ENCODE results near the gene MED15.

Gene MED15

DNA sequence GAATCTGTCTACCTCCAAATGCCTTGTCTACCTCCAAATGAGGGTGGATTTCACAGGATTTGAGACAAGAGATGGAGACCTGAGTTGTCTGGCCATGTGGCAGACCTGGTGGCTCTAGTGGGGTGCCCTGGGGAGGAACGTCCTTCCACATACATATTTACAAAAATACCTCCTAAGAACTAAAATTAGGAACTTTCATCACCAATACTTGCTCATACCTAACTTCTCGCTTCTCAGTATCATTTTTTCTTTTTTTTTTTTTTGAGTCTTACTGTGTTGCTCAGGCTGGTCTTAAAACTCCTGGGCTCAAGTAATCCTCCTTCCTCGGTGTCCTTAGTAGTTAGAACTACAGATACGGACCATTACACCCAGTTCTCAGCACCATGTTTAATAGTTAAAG is 117.9 kb downstream of the MED15 start:
- Histone ChIP-seq H3K9me3 (ENCODE audit: control insufficient read depth, insufficient read depth, low read depth, low read length) (no peaks in the 10 kb centered on the region), H3K36me3 (ENCODE audit: control insufficient read depth, insufficient read depth, low read length) (no peaks in the 10 kb centered on the region), H3K9ac (ENCODE audit: low read length) (no peak overlapping the region), H3K27ac (ENCODE audit: low read depth, low read length) (no peak overlapping the region), H3K27me3 (ENCODE audit: control insufficient read depth, insufficient read depth, low read length) (no peaks in the 10 kb centered on the region; the same call in 1 of the 2 replicates), H3K4me1 (ENCODE audit: control insufficient read depth, insufficient read depth, low read length) (no peaks in the 10 kb centered on the region), H3K4me3 (ENCODE audit: low read depth, low read length) (no peak overlapping the region)

DNA sequence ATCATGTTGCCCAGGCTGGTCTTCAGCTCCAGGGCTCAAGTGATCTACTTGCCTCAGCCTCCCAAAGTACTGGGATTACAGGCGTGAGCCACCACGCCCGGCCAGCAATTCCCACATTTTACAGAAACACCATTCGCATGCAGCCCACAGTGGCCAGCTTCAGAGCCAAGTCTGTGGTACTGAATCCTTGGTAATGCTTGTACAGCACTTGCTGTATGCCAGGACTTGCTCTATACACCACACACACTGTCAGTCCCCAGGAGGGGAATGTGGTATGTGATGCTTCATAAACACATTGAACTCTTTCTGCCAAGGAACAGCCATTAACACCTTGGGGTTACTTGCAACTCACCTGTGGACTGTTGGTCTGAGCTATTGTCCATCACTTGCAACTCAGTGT is 119.4 kb downstream of the MED15 start:
- no peaks in the 10 kb centered on the region for H3K4me1 ChIP-seq (ENCODE audit: control insufficient read depth, insufficient read depth, low read length)
- H3K27me3 ChIP-seq (ENCODE audit: control insufficient read depth, insufficient read depth, low read length), result no peaks in the 10 kb centered on the region; the same call in 1 of the 2 replicates
- no peak overlapping the region for H3K9ac ChIP-seq (ENCODE audit: low read length)
- no peaks in the 10 kb centered on the region for H3K36me3 ChIP-seq (ENCODE audit: control insufficient read depth, insufficient read depth, low read length)
- no peak overlapping the region for H3K27ac ChIP-seq (ENCODE audit: low read depth, low read length)
- H3K9me3 ChIP-seq (ENCODE audit: control insufficient read depth, insufficient read depth, low read depth, low read length), result no peaks in the 10 kb centered on the region
- H3K4me3 ChIP-seq (ENCODE audit: low read depth, low read length), result no peak overlapping the region

GRCh38 chr22:20627432-20627831 is 120.0 kb downstream of the MED15 start:
- Histone ChIP-seq H3K9me3 (ENCODE audit: control insufficient read depth, insufficient read depth, low read depth, low read length) (no peaks in the 10 kb centered on the region), H3K9ac (ENCODE audit: low read length) (no peak overlapping the region), H3K4me3 (ENCODE audit: low read depth, low read length) (no peak overlapping the region), H3K27me3 (ENCODE audit: control insufficient read depth, insufficient read depth, low read length) (no peaks in the 10 kb centered on the region; the same call in 1 of the 2 replicates), H3K4me1 (ENCODE audit: control insufficient read depth, insufficient read depth, low read length) (no peaks in the 10 kb centered on the region; the same call in 1 of the 2 replicates), H3K27ac (ENCODE audit: low read depth, low read length) (no peak overlapping the region), H3K36me3 (ENCODE audit: control insufficient read depth, insufficient read depth, low read length) (no peaks in the 10 kb centered on the region)

- no peak overlapping the region for H3K4me3 ChIP-seq (ENCODE audit: low read depth, low read length)
- H3K4me1 ChIP-seq (ENCODE audit: control insufficient read depth, insufficient read depth, low read length), result no peaks in the 10 kb centered on the region; the same call in 1 of the 2 replicates
- H3K27me3 ChIP-seq (ENCODE audit: control insufficient read depth, insufficient read depth, low read length), result no peaks in the 10 kb centered on the region; the same call in 1 of the 2 replicates
Measured at GRCh38 chr22:20628081-20628939, 120.9 kb downstream of the MED15 start.

GRCh38 chr22:20629401-20629800 is 122.0 kb downstream of the MED15 start:
- Histone ChIP-seq H3K27me3 (ENCODE audit: control insufficient read depth, insufficient read depth, low read length) (no peaks in the 10 kb centered on the region; the same call in 1 of the 2 replicates), H3K4me3 (ENCODE audit: low read depth, low read length) (no peak overlapping the region), H3K36me3 (ENCODE audit: control insufficient read depth, insufficient read depth, low read length) (no peaks in the 10 kb centered on the region), H3K9me3 (ENCODE audit: control insufficient read depth, insufficient read depth, low read depth, low read length) (no peaks in the 10 kb centered on the region), H3K27ac (ENCODE audit: low read depth, low read length) (no peak overlapping the region), H3K4me1 (ENCODE audit: control insufficient read depth, insufficient read depth, low read length) (no peaks in the 10 kb centered on the region; the same call in 1 of the 2 replicates), H3K9ac (ENCODE audit: low read length) (no peak overlapping the region)

More at GRCh38 chr22:20628081-20628939, 120.9 kb downstream of the MED15 start:
- Histone ChIP-seq H3K9me3 (ENCODE audit: control insufficient read depth, insufficient read depth, low read depth, low read length) (no peaks in the 10 kb centered on the region), H3K36me3 (ENCODE audit: control insufficient read depth, insufficient read depth, low read length) (no peaks in the 10 kb centered on the region), H3K9ac (ENCODE audit: low read length) (no peak overlapping the region), H3K27ac (ENCODE audit: low read depth, low read length) (no peak overlapping the region)

DNA sequence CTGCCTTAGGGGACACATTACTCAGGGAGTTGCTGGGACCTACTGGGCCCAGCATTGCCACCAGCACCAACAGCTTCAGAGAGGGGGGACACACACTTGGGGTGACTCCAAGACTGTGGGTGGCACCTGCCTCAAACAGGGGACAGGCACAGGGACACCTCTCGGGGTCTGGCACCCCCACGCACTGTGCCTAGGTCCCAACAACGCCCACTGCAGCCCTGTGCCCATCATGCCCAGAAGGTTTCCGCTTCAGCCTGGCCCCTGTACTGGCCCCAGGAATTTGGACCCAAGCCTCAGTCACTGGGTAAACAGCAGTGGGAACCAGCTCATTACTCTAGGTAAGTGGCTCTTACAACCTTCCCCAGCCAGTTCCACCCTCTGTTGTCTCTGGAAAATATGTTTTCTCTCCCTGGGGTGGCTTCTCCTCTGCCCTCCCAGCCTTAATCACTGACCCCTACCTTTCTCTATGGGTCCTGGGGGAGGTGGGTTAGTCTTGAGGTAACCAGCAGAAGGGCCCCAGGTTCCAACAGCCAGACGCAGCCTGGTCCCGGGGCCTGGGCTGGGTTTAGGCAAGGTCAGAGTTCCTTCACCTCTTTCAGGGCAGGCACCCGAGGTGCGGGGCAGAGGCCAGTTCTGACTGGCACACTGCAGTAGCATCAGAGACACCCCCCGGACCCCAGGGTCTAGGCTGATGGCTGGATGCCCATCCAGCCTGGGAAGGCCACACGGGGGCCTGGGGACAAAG is 123.6 kb downstream of the MED15 start:
- no peaks in the 10 kb centered on the region; the same call in 1 of the 2 replicates for H3K27me3 ChIP-seq (ENCODE audit: control insufficient read depth, insufficient read depth, low read length)
- H3K4me3 ChIP-seq (ENCODE audit: low read depth, low read length), result no peak overlapping the region
- H3K27ac ChIP-seq (ENCODE audit: low read depth, low read length), result no peak overlapping the region
- H3K9ac ChIP-seq (ENCODE audit: low read length), result no peak overlapping the region
- H3K4me1 ChIP-seq (ENCODE audit: control insufficient read depth, insufficient read depth, low read length), result no peaks in the 10 kb centered on the region; the same call in 1 of the 2 replicates
- H3K36me3 ChIP-seq (ENCODE audit: control insufficient read depth, insufficient read depth, low read length), result no peaks in the 10 kb centered on the region
- no peaks in the 10 kb centered on the region for H3K9me3 ChIP-seq (ENCODE audit: control insufficient read depth, insufficient read depth, low read depth, low read length)

- no peaks in the 10 kb centered on the region; the same call in 1 of the 2 replicates for H3K4me1 ChIP-seq (ENCODE audit: control insufficient read depth, insufficient read depth, low read length)
Measured at GRCh38 chr22:20632082-20632481, 124.7 kb downstream of the MED15 start.

GRCh38 chr22:20632518-20632917 is 125.1 kb downstream of the MED15 start:
- Histone ChIP-seq H3K27ac (ENCODE audit: low read depth, low read length) (no peak overlapping the region), H3K4me1 (ENCODE audit: control insufficient read depth, insufficient read depth, low read length) (no peaks in the 10 kb centered on the region; the same call in 1 of the 2 replicates), H3K27me3 (ENCODE audit: control insufficient read depth, insufficient read depth, low read length) (no peaks in the 10 kb centered on the region), H3K36me3 (ENCODE audit: control insufficient read depth, insufficient read depth, low read length) (no peaks in the 10 kb centered on the region), H3K9ac (ENCODE audit: low read length) (no peak overlapping the region), H3K4me3 (ENCODE audit: low read depth, low read length) (no peak overlapping the region), H3K9me3 (ENCODE audit: control insufficient read depth, insufficient read depth, low read depth, low read length) (no peaks in the 10 kb centered on the region)

More at GRCh38 chr22:20632082-20632481, 124.7 kb downstream of the MED15 start:
- H3K9me3 ChIP-seq (ENCODE audit: control insufficient read depth, insufficient read depth, low read depth, low read length), result no peaks in the 10 kb centered on the region
- no peak overlapping the region for H3K27ac ChIP-seq (ENCODE audit: low read depth, low read length)
- no peaks in the 10 kb centered on the region; the same call in 1 of the 2 replicates for H3K27me3 ChIP-seq (ENCODE audit: control insufficient read depth, insufficient read depth, low read length)
- no peak overlapping the region for H3K4me3 ChIP-seq (ENCODE audit: low read depth, low read length)
- H3K36me3 ChIP-seq (ENCODE audit: control insufficient read depth, insufficient read depth, low read length), result no peaks in the 10 kb centered on the region
- no peak overlapping the region for H3K9ac ChIP-seq (ENCODE audit: low read length)

DNA sequence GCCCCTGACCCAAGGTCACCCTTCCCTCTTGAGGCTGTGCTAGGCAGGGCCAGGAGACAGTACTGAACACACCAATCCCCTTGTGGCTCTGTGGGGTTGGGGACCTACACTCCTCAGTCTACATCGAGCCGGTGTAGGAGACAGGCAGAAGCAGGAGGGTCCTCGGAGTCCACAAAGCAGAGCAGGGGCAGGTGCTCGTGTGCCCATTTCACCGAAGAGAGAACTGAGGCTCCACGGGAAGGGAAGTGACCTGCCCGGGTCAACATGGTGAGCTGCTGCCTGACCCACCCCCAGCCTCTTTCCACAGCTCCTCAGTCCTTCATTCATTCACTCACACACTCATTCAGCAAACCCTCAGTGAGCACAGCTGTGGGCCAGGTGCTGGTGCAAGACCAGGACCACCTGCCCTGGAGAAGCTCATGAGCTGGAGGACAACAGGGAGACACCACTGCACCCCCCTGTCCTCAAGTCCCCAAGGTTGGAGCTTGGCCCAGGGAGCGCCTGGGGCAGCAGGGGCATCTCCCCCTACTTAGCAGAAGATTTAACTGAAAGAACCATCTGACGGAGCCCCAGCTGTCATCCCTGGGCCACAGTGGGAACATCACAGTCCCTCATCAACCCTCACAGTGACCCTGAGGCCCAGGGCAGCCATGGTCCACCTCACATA is 127.3 kb downstream of the MED15 start:
- no peaks in the 10 kb centered on the region for H3K27me3 ChIP-seq (ENCODE audit: control insufficient read depth, insufficient read depth, low read length)
- H3K9me3 ChIP-seq (ENCODE audit: control insufficient read depth, insufficient read depth, low read depth, low read length), result peaks cover 1% of the 10 kb centered on the region; the same call in 1 of the 2 replicates
- H3K4me1 ChIP-seq (ENCODE audit: control insufficient read depth, insufficient read depth, low read length), result no peaks in the 10 kb centered on the region; the same call in 1 of the 2 replicates
- no peak overlapping the region for H3K9ac ChIP-seq (ENCODE audit: low read length)
- H3K4me3 ChIP-seq (ENCODE audit: low read depth, low read length), result no peak overlapping the region
- no peak overlapping the region for H3K27ac ChIP-seq (ENCODE audit: low read depth, low read length)
- H3K36me3 ChIP-seq (ENCODE audit: control insufficient read depth, insufficient read depth, low read length), result no peaks in the 10 kb centered on the region

GRCh38 chr22:20635227-20635591 is 127.8 kb downstream of the MED15 start:
- Histone ChIP-seq H3K9me3 (ENCODE audit: control insufficient read depth, insufficient read depth, low read depth, low read length) (peaks cover 4% of the 10 kb centered on the region; the same call in 1 of the 2 replicates), H3K4me1 (ENCODE audit: control insufficient read depth, insufficient read depth, low read length) (no peaks in the 10 kb centered on the region; the same call in 1 of the 2 replicates), H3K27me3 (ENCODE audit: control insufficient read depth, insufficient read depth, low read length) (no peaks in the 10 kb centered on the region), H3K9ac (ENCODE audit: low read length) (no peak overlapping the region), H3K27ac (ENCODE audit: low read depth, low read length) (no peak overlapping the region), H3K4me3 (ENCODE audit: low read depth, low read length) (no peak overlapping the region), H3K36me3 (ENCODE audit: control insufficient read depth, insufficient read depth, low read length) (no peaks in the 10 kb centered on the region)

Measured in HUES6 (cell line).